Esophagus muscularis mucosa (tissue), 4 donors: ENCODE results near the gene WNT6. TPM values are rescaled to one million over a fixed set of nuclear protein-coding genes. Genes with fewer than 3 reads are reported as not detected.

Source experiments
- DNase-seq: peaks from one replicate; pipeline ENCODE4 v3.0.0-alpha.2; 2017; ENCODE audit errors: extremely low spot score
- H3K27ac ChIP-seq, 4 donors: fragments of 200-600 bp; sonication (generic); replicated peaks in 1 of 4; 1 replicate in 3 of 4; 2 replicates in 1 of 4; pipeline ENCODE4 v1.5.1; 2016 to 2019; ENCODE audit warnings: mild to moderate bottlenecking in 1 of 4
- H3K27me3 ChIP-seq, 4 donors: fragments of 200-600 bp; sonication (generic); one replicate each; pipeline versions ENCODE4 v1.5.1 to v1.6.0; 2016 to 2019
- H3K36me3 ChIP-seq, 4 donors: fragments of 200-600 bp; sonication (generic); one replicate each; pipeline ENCODE4 v1.5.1; 2016 to 2019
- H3K4me1 ChIP-seq, 4 donors: fragments of 200-600 bp; sonication (generic); one replicate each; pipeline ENCODE4 v1.5.1; 2016 to 2019
- H3K4me3 ChIP-seq, 4 donors: fragments of 200-600 bp; sonication (generic); 1 replicate in 2 of 4; 2 replicates in 2 of 4; pipeline ENCODE4 v1.5.1; 2016 to 2019; ENCODE audit warnings: mild to moderate bottlenecking in 4 of 4, moderate library complexity in 1 of 4
- H3K9me3 ChIP-seq, 4 donors: fragments of 200-600 bp; sonication (generic); 1 replicate in 3 of 4; 2 replicates in 1 of 4; pipeline ENCODE4 v1.5.1; 2016 to 2019
- EP300 ChIP-seq: sonication (generic); formaldehyde crosslinking; IDR thresholded peaks from one replicate; pipeline ENCODE4 v1.6.1; 2017; ENCODE audit warnings: antibody characterized with exemption
- POLR2A ChIP-seq: fragments of 450-650 bp; IDR thresholded peaks from one replicate; pipeline ENCODE4 v1.6.1; 2017; ENCODE audit warnings: antibody characterized with exemption, moderate library complexity, mild to moderate bottlenecking, low read depth
- POLR2AphosphoS5 ChIP-seq, 2 donors: sonication (generic); formaldehyde crosslinking; IDR thresholded peaks; one replicate each; pipeline ENCODE4 v1.6.1; 2017; ENCODE audit warnings: antibody characterized with exemption in 2 of 2
- WGBS: methylation state at CpG from one replicate; pipeline ENCODE4 v1.1.5; 2018; 5-methylcytosine and 5-hydroxymethylcytosine counted together
- intact Hi-C: fragments of 100-400 bp; cut with DNase I; formaldehyde crosslinking; loops from one replicate; pipeline ENCODE4 v1.15.1; 2023
- total RNA-seq, 4 donors: library from RNA; depleted of rRNA; stranded (reverse); fragments of >200 nt; gene quantifications; one replicate each; pipeline versions ENCODE4 v1.1.0 to v1.2.1, GENCODE V29; 2016
- TF ChIP-seq, protein P1 (sequence below), 3 experiments: fragments of 200-600 bp in 2 of 3; fragments of 450-650 bp in 1 of 3; sonication (generic) in 2 of 3; IDR thresholded peaks; one replicate each; pipeline ENCODE4 v1.5.1; 2017 to 2019; ENCODE audit warnings: antibody characterized with exemption in 3 of 3, mild to moderate bottlenecking in 2 of 3, moderate library complexity in 1 of 3

The WNT6 gene
- total RNA-seq, 4 donors from 2014 or later = 2.9 to 14.3 (median 8.0) TPM

DNA sequence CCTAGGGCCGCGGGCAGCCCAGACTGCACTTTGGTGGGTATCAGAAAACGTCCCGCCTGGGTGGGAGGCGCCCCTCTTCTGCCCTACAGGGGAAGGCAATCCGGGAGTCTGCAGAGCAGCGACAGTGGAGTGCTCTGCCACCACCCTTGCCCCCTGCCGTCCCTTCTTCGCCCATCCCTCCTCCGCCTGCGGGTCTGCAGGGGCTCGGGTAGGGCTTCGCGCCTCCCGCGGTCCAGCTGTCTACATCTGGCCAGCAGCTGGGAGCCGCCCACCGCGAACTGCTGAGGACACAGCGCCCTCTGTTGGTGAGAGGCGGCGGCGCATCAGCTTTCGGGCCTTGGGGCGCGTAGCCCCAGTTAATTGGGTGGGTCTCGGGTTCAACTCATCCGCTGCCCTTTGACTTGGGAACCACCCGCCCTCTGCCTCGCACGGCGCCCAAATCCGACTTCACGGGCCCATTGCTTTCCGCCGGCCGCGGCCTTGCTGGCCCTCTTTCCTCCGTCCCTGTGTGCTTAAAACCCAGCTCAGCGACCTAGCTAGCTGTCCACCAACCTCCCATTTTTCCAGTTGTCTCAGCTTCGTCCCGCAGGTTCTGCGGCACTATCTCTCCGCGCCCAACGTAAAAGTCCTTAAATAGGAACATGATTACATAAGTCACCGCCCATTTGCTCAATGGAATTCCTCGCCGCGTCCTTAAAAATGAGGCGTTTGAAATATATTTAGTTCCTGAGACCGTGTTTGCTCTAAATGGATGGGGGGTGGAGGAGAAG, 38.7 kb downstream of the WNT6 start:
- Histone ChIP-seq H3K27ac (no peak overlapping the region), H3K27me3 (peaks cover 0 to 100% (median 68%) of the 10 kb centered on the region in 4 donors), H3K4me3 (peak overlapping the region in 3 of 4 donors; percentile 20 to 34 (median 27)), H3K9me3 (no peaks in the 10 kb centered on the region), H3K4me1 (peaks cover 23 to 33% (median 31%) of the 10 kb centered on the region in 4 donors), H3K36me3 (no peaks in the 10 kb centered on the region)
- no peak for DNase-seq
- intact Hi-C loops = loop anchor here (1.0 to 2.0 kb wide), 2 partner anchors 22 to 45 kb away; no protein-coding TSS in a partner anchor
- WGBS = 3% methylated on average over 42 of the region's 52 CpGs
- TF ChIP-seq EP300 = no peak
- TF ChIP-seq, protein P1, sequence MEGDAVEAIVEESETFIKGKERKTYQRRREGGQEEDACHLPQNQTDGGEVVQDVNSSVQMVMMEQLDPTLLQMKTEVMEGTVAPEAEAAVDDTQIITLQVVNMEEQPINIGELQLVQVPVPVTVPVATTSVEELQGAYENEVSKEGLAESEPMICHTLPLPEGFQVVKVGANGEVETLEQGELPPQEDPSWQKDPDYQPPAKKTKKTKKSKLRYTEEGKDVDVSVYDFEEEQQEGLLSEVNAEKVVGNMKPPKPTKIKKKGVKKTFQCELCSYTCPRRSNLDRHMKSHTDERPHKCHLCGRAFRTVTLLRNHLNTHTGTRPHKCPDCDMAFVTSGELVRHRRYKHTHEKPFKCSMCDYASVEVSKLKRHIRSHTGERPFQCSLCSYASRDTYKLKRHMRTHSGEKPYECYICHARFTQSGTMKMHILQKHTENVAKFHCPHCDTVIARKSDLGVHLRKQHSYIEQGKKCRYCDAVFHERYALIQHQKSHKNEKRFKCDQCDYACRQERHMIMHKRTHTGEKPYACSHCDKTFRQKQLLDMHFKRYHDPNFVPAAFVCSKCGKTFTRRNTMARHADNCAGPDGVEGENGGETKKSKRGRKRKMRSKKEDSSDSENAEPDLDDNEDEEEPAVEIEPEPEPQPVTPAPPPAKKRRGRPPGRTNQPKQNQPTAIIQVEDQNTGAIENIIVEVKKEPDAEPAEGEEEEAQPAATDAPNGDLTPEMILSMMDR (IDR thresholded peaks at IDR 0.05) = peak in 2 of 3 experiments; percentile 89 to 97

DNA sequence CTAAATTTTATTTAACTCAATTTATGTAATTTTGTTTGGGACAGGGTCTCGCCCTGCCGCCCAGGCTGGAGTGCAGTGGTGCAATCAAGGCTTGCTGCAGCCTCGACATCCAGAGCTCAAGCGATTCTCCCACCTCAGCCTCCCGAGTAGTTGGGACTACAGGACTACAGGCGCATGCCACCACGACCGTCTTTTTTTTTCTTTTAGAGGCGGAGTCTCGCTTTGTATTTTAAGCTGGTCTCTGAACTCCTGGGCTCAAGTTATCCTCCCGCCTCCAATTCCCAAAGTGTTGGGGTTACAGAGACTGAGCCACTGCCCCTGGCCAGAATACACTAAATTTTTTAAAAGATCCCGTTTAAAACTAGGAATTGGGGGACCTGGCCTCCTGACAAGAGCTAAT, 39.5 kb downstream of the WNT6 start:
- TF ChIP-seq POLR2A = no peak
- no peak for TF ChIP-seq EP300
- no peak for TF ChIP-seq POLR2AphosphoS5 (IDR thresholded peaks at IDR 0.05)
- TF ChIP-seq, protein P1 (IDR thresholded peaks at IDR 0.05) = no peak
- WGBS = 39% methylated on average over 12 of the region's 12 CpGs
- peaks cover 21 to 27% (median 27%) of the 10 kb centered on the region in 4 donors for H3K4me1 ChIP-seq
- H3K27ac ChIP-seq = no peak overlapping the region
- intact Hi-C loops = loop anchor here (2.0 kb wide), 1 partner anchor 46 kb away; no protein-coding TSS in a partner anchor
- no peak for DNase-seq
- H3K4me3 ChIP-seq = no peak overlapping the region
- peaks cover 0 to 100% (median 60%) of the 10 kb centered on the region in 4 donors for H3K27me3 ChIP-seq
- no peaks in the 10 kb centered on the region for H3K9me3 ChIP-seq
- no peaks in the 10 kb centered on the region for H3K36me3 ChIP-seq

DNA sequence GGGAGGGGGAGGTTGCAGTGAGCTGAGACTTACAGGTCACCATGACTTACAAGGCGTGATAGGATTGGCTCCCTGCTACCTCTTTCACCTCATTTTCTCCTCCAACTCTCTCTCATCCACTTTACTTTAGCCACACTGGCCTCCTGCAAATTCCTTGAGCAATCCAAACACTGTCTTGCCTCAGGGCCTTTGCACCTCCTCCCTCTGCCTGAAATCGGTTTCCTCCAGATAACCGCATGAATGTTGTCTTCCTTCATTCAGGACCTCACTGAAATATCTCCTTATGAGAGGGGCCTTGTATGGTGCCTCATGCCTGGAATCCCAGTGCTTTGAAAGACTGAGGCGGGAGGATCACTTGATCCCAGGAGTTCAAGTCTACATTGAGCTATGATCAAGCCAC, 42.8 kb downstream of the WNT6 start:
- no peaks in the 10 kb centered on the region for H3K36me3 ChIP-seq
- intact Hi-C loops = no loop called here
- H3K4me3 ChIP-seq = no peak overlapping the region
- H3K4me1 ChIP-seq = peaks cover 13 to 15% (median 14%) of the 10 kb centered on the region in 4 donors
- H3K27me3 ChIP-seq = peaks cover 0 to 84% (median 28%) of the 10 kb centered on the region in 4 donors
- TF ChIP-seq EP300 (no peak), POLR2A (no peak), POLR2AphosphoS5 (IDR thresholded peaks at IDR 0.05) (no peak)
- TF ChIP-seq, protein P1 (IDR thresholded peaks at IDR 0.05) = no peak
- 87% methylated on average over 4 of the region's 4 CpGs for WGBS
- no peaks in the 10 kb centered on the region for H3K9me3 ChIP-seq
- no peak overlapping the region for H3K27ac ChIP-seq
- DNase-seq = no peak

GRCh38 chr2:218904176-218904575, 44.6 kb downstream of the WNT6 start:
- WGBS = 44% methylated on average over 2 of the region's 2 CpGs
- Histone ChIP-seq H3K4me1 (peaks cover 2 to 10% (median 8%) of the 10 kb centered on the region in 4 donors), H3K27ac (no peak overlapping the region), H3K36me3 (no peaks in the 10 kb centered on the region), H3K27me3 (peaks cover 0 to 67% (median 14%) of the 10 kb centered on the region in 4 donors), H3K9me3 (no peaks in the 10 kb centered on the region), H3K4me3 (no peak overlapping the region)
- intact Hi-C loops = no loop called here
- no peak for DNase-seq
- TF ChIP-seq POLR2AphosphoS5 (IDR thresholded peaks at IDR 0.05) = no peak
- TF ChIP-seq POLR2A = no peak
- TF ChIP-seq, protein P1 (IDR thresholded peaks at IDR 0.05) = no peak
- no peak for TF ChIP-seq EP300
